AG04449 (cell line): ENCODE data around the gene CITED2.

Experiments
- CTCF ChIA-PET: fragments of 350-600 bp; formaldehyde crosslinking; extraction: SDS; loops from one replicate; lab custom pipeline; 2021; ENCODE audit warnings: antibody characterized with exemption; lab: Yijun Ruan, JAX
- POLR2A ChIA-PET: fragments of 400-600, 350-600 bp; formaldehyde crosslinking; extraction: SDS; loops from one replicate; lab custom pipeline; 2020; ENCODE audit warnings: antibody characterized with exemption, inconsistent platforms; lab: Yijun Ruan, JAX
- DNase-seq: peaks from one replicate; pipeline ENCODE4 v3.0.0-alpha.2; 2010; ENCODE audit warnings: low read depth, low spot score
- H3K4me3 ChIP-seq: 2 replicates; pipeline ENCODE4 v1.5.1; 2011; ENCODE audit warnings: low read depth, mild to moderate bottlenecking, control low read depth, low read length
- CTCF ChIP-seq: IDR thresholded peaks from one replicate; pipeline ENCODE4 v1.5.1; 2011; ENCODE audit warnings: mild to moderate bottlenecking, moderate library complexity, low read length, control low read depth, inconsistent platforms; ENCODE audit not compliant: insufficient read depth; ENCODE audit errors: missing control alignments

The CITED2 gene

DNA sequence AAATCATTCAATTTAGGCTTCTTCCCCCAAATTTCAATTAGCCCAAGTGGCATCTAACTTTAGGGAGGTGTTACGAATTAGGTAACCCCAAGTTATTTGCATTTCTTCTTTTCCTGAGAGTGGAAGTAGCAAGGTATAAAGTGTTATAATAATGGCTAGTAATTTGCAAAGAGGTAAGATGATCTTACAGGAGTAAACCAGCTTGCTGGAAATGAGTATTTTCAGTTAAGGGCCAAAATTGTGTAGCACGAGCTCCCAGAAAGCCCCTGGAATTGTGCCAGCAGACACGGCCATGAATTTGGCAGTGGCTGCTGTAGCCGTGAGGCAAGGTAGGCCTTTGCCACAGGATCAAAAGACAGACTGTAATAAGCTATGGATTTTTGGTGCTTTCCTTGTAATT, 38.0 kb downstream of the CITED2 start:
- no peak overlapping the region for H3K4me3 ChIP-seq
- POLR2A ChIA-PET: no interaction called here
- no peak for TF ChIP-seq CTCF
- CTCF ChIA-PET: interaction anchor here (1.7 kb wide), 1 partner anchor 119 kb away, joined by 4 read pairs; no protein-coding TSS in a partner anchor
- DNase-seq: no peak

DNA sequence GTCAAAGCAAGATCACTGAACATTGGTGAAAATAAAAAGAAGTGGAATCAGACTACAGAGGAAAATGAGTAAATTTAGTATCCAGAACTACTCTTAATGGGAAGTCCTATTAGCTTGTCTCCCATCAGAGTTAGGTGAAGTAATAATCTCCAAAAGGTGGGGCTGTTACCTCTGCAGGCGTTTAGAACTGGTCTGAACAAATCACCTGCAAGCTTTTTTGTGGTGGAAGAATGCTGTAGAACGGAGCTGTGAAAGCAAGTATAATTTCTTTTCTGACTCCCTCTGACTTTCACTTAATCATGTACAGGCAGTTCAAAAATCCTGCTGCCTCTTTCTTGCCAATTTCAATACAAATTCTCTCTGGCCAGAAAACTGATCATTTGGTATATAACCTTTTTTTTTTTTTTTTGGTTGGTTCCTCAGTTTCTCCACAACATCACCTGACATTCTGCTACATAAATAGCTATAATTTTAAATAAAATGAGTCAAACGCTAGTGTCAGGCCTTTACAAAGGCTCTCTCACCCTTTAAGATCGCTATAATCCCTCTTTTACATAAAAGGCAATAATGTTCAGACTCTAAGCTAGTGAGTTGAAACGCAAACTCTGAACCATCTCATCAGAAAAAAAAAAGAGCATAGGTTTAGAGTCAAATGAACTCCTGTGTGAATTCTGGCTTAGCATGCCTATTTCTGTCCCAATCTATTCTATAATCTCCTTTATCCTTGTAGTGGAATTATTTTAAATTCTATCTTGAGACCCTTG, 38.8 kb downstream of the CITED2 start:
- TF ChIP-seq CTCF: no peak
- ChIA-PET POLR2A (interaction anchor here (0.7 kb wide), 1 partner anchor 407 kb away, joined by 3 read pairs; no protein-coding TSS in a partner anchor), CTCF (interaction anchor here (0.8 to 1.7 kb wide), 2 partner anchors 8 to 118 kb away, joined by 3 to 4 read pairs; no protein-coding TSS in a partner anchor)
- DNase-seq: no peak
- no peak overlapping the region for H3K4me3 ChIP-seq

DNA sequence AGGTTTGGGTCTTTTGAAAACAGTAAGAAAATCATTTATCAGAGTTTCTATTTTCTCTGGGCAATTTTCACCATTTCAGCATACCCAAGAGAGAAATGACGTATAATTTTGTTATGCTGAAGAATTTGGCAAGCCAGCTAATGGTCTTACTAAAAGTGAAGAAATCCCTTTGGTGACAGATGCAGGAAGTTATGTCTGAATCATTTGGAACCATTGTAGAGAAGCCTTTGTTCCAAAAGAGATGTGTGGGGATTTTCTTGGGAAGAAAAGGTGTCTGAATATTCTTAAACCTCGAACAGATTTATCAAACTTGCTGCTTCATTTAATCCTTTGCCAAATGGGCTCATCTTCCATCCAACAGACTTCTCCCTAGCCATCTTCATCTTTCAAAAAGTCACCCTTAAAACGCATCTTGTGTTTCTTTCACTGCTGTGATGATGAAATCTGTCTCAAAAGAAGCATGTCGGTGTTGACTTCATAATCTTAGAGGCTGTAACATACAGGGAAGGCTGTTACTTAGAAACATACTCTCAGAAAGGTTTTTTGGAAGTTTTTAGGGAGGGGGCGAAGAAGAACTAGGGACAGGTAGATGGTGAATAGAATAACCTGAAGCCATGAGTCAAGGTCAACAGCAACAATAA, 39.5 kb downstream of the CITED2 start:
- peak; percentile 79 for DNase-seq
- POLR2A ChIA-PET: no interaction called here
- CTCF ChIA-PET: no interaction called here
- H3K4me3 ChIP-seq: no peak overlapping the region
- no peak for TF ChIP-seq CTCF

DNA sequence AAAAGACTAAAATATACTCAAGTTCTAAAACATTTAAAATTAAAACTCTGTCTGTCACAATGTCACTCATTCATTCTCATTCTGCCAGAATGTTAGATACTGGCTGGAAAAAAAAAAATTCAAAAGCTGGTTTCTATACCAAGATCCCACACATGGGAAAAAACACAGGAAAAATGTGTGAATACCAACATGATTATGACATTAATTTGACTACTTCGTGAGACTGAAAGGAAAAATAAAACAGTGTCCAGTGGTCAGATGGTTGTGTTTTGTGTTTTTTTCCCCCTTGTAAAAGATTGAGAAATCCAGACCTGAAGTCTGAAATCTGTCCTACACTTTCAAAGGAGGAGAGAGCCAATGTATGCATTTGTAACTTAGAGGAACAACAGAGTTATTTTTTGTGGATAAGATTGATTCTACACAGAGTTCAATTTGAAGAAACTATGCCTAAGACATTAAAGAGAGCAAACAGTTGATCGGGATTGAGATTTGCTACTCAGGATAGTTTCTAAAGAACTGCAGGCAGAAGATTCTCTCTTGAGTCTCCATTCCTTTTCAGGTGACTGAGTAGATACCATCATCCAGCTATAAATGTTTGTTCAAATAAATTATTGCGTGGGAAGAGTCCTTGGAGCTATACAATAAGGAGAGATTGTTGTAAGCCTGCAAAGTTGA, 43.5 kb downstream of the CITED2 start:
- POLR2A ChIA-PET: no interaction called here
- CTCF ChIA-PET: interaction anchor here (0.7 to 1.1 kb wide), 2 partner anchors 30 to 112 kb away, joined by 3 read pairs; no protein-coding TSS in a partner anchor
- TF ChIP-seq CTCF: no peak
- no peak for DNase-seq
- no peak overlapping the region for H3K4me3 ChIP-seq

DNA sequence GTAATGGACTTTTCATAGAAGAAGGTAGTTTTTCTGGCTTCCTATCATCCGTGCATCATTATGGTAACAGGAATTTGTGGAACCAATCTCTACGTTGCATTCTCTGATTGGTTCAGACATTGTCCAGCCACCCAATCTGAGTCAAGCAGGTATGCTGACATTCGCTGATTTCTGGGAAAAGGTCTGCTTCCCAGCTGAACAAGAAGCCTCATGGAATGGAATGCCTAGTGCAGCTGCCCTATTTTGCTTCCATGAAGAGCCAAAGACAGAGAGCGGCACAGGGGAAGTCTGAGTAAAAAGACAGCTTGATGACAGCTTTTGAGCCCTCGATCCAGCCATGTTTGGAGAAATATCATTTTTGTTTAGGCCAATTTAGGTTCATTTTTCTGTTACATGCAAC, 44.1 kb downstream of the CITED2 start:
- no peak for TF ChIP-seq CTCF
- CTCF ChIA-PET: interaction anchor here (1.1 kb wide), 1 partner anchor 111 kb away, joined by 3 read pairs; no protein-coding TSS in a partner anchor
- no peak overlapping the region for H3K4me3 ChIP-seq
- no peak for DNase-seq
- POLR2A ChIA-PET: no interaction called here

DNA sequence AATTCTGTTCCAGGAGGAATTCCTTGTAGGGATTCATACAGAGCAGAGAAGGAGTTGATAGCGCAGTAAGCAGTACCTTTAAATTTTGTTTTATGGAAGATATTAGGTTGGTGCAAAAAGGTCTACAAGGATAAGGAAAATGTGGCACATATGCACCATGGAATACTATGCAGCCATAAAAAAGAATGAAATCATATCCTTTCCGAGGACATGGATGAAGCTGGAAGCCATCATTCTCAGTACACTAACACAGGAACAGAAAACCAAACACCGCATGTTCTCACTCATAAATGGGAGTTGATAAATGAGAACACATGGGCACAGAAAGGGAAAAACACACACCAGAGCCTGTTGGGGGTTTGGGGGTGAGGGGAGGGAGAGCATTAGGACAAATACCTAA, 45.2 kb downstream of the CITED2 start:
- ChIA-PET CTCF (no interaction called here), POLR2A (no interaction called here)
- no peak for TF ChIP-seq CTCF
- no peak for DNase-seq
- H3K4me3 ChIP-seq: no peak overlapping the region
